Gastrocnemius medialis (tissue), 4 donors: ENCODE measurements around the gene MFAP2.

ENCODE experiments used
- POLR2A ChIP-seq, 2 donors: fragments of 450-650 bp; IDR thresholded peaks; one replicate each; pipeline ENCODE4 v1.6.1; 2017; ENCODE audit warnings: antibody characterized with exemption in 2 of 2, mild to moderate bottlenecking in 2 of 2, moderate library complexity in 2 of 2
- TF ChIP-seq, protein P1 (sequence below), 5 experiments: fragments of 450-650 bp in 3 of 5; fragments of 200-600 bp in 2 of 5; sonication (generic) in 2 of 5; IDR thresholded peaks in 4 of 5; conservative IDR thresholded peaks in 1 of 5; 1 replicate in 4 of 5; 2 replicates in 1 of 5; pipeline ENCODE4 v1.5.1; 2016 to 2019; ENCODE audit warnings: antibody characterized with exemption in 5 of 5, mild to moderate bottlenecking in 3 of 5, moderate library complexity in 3 of 5

DNA sequence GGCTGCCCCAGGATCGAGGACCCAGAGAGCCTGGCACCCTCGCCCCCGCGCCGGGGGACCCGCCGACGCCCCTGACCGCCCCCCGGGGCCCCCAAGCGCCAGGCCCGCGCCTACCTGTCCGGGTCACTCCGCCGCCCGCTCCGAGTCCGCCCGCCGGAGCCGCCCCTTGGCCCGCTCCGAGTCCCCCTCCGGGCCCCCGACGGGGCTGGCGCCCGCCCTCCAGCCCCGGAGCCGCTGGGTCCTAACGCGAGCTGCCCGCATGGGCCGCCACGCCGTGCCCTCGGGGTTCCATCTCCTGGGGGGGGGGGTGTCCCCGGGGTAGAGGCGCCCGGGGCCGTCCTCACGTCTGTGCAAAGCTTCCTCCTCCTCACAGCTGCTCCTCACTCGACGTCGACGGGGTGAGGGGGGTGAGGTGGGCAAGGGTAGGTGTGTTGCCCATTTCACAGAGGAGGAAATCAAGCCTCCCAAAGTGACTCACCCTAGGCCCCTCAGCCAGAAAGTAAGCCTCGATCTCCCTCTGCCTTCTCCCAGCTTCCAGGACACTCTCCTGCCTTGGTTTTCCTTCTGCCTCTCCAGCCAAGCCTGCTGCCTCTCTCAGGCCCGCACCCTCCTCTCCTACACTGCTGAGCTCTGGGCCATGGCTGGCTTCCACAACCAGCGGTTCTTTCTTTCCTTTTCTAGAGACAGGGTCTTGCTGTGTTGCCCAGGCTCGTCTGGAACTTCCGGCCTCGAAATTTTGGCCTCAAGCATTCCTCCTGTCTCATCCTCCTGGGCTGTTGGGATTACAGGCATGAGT, at the start of gene MFAP2:
- TF ChIP-seq, protein P1, sequence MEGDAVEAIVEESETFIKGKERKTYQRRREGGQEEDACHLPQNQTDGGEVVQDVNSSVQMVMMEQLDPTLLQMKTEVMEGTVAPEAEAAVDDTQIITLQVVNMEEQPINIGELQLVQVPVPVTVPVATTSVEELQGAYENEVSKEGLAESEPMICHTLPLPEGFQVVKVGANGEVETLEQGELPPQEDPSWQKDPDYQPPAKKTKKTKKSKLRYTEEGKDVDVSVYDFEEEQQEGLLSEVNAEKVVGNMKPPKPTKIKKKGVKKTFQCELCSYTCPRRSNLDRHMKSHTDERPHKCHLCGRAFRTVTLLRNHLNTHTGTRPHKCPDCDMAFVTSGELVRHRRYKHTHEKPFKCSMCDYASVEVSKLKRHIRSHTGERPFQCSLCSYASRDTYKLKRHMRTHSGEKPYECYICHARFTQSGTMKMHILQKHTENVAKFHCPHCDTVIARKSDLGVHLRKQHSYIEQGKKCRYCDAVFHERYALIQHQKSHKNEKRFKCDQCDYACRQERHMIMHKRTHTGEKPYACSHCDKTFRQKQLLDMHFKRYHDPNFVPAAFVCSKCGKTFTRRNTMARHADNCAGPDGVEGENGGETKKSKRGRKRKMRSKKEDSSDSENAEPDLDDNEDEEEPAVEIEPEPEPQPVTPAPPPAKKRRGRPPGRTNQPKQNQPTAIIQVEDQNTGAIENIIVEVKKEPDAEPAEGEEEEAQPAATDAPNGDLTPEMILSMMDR (IDR thresholded peaks at IDR 0.05 in 4 of 5, conservative IDR thresholded peaks at IDR 0.05 in 1 of 5): no peak
- TF ChIP-seq POLR2A (IDR thresholded peaks at IDR 0.05): no peak
